ENCODE data around the gene MYLK.

MYLK gene

GRCh38 chr3:123817413-123817812, 66.7 kb downstream of the MYLK start:
- DNase-seq, result no peak

- DNase-seq, result no peak
Observed at GRCh38 chr3:123816673-123817207, 67.4 kb downstream of the MYLK start.

- no peak for DNase-seq
Observed at GRCh38 chr3:123815981-123816380, 68.2 kb downstream of the MYLK start.

GRCh38 chr3:123813876-123814275, 70.3 kb downstream of the MYLK start:
- DNase-seq, result no peak

- no peak for DNase-seq
Observed at GRCh38 chr3:123809597-123809996, 74.5 kb downstream of the MYLK start.

GRCh38 chr3:123808812-123809211, 75.3 kb downstream of the MYLK start:
- no peak for DNase-seq

- DNase-seq, result no peak
Observed at GRCh38 chr3:123807820-123808219, 76.3 kb downstream of the MYLK start.

GRCh38 chr3:123805504-123805903, 78.6 kb downstream of the MYLK start:
- DNase-seq, result no peak

- no peak for DNase-seq
Observed at GRCh38 chr3:123805101-123805500, 79.0 kb downstream of the MYLK start.

GRCh38 chr3:123804676-123805075, 79.5 kb downstream of the MYLK start:
- DNase-seq, result no peak

- DNase-seq, result no peak
Observed at GRCh38 chr3:123803521-123803920, 80.6 kb downstream of the MYLK start.

- DNase-seq, result no peak
Observed at GRCh38 chr3:123802007-123802625, 82.0 kb downstream of the MYLK start.

GRCh38 chr3:123801474-123801873, 82.7 kb downstream of the MYLK start:
- no peak for DNase-seq

- no peak for DNase-seq
Observed at GRCh38 chr3:123800362-123800682, 83.8 kb downstream of the MYLK start.

GRCh38 chr3:123799544-123800361, 84.4 kb downstream of the MYLK start:
- no peak for DNase-seq

- no peak for DNase-seq
Observed at GRCh38 chr3:123798550-123798949, 85.6 kb downstream of the MYLK start.

- DNase-seq, result no peak
Observed at GRCh38 chr3:123795471-123796251, 88.5 kb downstream of the MYLK start.

- DNase-seq, result no peak
Observed at GRCh38 chr3:123793425-123793824, 90.7 kb downstream of the MYLK start.

- DNase-seq, result no peak
Observed at GRCh38 chr3:123792473-123793201, 91.5 kb downstream of the MYLK start.

- DNase-seq, result no peak
Observed at GRCh38 chr3:123791898-123792297, 92.2 kb downstream of the MYLK start.

GRCh38 chr3:123791417-123791816, 92.7 kb downstream of the MYLK start:
- DNase-seq, result no peak

- DNase-seq, result no peak
Observed at GRCh38 chr3:123791073-123791370, 93.1 kb downstream of the MYLK start.
